ENCODE data around the gene LAMA5.

The LAMA5 gene

DNA sequence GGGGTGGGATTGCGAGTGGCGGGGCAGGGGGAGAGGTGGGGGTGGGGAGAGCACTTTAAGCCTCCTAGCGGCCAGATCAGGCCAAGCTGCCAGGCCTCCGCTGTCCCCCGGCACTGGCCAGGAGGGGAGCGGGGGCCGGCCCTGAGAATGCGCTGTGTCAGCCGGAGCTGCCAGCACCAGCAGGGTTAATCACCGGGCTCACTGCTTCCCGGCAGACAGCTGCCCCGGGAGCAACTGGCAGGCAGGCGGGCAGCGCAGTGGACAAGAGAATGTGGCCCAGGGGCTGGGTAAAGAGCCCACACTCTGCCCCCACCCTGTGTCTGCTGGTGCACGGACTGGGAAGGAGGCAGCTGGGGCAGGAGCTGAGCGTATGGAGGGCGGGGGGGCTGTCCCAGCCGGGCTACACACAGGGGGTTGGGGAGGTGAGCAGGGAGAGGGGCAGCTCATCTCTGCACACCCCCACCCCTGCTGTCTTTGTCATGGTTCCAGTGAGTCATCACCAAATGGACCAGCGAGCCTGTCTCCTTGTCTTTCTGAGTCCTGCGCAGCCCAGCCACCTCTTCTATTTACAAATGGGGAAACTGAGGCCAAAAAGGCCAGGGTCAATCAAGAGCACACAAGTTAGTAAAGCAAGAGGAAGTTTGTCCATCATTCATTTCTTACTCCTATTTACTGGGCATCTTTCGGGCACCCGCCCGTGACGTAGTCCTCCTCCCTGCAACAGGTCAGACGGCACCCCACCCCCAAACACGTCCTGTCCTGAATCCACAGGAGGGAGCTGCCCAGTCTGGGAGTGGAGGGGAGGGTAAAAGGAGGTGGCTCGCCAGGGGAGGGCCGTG lies 2.1 kb upstream of the LAMA5 start:
- DNase-seq: no peak

DNA sequence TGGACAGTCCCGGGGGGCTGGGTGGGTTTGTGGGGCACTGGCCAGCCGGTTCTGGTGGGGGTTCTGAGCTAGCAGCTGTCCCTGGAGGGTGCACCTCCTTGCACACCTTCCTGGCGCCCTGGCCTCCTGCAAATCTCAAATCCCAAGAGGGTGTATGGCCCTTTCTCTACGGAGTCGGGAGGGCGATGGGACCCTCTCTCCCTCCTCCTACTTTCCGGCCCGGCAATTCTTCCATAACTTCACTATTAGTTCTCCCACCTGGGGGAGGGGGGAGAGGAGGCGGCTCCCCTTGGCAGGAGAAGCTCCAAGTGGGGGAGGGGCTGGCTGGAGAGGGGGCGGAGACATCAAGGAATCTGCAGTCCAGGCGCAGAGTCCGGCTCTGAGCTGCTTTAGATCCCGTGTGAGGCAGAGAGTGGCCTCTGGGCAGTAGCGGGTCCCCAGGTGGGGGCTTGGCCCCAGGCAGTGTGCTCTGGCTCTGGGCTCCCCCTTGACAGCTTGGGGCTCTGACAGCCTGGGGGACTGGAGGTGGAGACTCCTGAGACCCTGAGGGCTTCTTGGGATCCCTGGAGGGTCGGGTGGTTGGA lies 1.4 kb upstream of the LAMA5 start:
- DNase-seq: no peak

DNA sequence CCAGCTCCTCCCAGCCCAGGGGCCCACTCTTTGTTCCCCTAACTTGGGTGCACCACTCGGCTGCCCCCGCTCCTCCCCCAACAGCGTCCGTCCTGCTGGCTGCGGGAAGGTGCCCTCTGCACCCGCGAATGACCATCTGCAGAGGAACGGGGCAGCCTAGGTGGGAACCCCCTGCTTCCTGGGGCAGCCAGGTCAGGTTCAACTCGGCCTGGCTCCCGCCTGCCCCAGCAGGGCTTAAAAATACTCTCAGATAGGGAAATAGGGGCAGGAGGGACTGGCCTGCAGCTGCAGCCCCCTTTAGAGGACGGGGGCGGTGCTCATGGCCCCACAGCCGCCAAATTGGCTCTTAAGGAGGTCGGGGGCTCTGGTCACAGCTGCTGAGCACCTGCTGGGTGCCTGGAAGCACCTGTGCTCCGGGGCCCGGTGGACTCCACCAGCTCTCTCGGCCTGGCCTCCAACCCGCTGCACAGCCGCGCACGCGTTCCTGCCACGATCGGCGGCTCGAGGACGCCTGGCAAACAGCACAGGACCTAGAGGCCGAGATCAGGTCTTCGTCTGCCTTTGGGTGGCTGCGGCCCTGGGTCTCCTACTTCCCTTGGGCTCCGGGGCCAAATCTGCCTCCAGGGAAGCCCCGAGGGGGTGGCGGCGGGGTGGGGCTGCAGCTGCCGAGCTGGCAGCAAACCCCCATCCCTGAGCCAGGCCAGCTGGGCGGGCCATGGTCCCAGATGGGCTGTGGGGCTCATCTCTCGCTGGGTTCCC lies 700 bp upstream of the LAMA5 start:
- DNase-seq: no peak

DNA sequence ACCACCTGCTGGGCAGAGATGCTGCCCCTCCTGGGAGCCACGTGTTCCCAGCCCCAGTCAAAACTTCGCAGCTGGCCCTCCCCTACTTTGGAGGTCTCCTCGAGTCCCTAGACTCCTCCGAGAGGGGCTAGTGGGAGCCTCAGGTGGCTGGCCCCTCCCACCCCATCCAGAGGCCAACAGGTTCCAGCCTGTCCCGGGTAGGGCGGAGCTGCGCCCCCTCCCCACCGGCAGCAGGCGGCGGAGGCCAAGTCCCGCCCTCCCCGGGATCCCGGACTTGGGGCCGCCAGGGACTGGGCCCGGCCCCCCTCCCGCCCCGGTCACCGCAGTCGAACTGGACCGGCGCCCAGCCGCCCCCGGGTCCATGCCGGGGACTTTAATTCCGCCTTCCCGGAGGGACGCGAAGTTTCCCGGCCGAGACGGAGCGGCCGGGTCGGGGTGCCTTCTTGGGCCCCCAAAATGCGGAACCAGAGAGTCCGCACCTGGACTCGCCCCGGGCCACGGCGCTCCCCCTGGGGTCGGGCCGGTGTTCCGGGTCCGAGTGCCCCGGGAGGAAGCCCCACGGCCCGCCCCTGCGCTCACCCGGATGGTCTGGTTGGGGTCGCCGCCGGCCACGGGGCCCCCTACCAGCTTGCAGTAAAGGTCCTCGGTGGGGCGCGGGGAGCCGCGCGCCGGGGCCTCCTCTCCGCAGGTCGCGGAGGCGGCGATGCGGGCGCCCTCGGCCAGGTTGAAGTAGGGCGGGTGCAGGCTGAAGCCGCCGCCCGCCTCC lies 559 bp downstream of the LAMA5 start:
- no peak for DNase-seq

DNA sequence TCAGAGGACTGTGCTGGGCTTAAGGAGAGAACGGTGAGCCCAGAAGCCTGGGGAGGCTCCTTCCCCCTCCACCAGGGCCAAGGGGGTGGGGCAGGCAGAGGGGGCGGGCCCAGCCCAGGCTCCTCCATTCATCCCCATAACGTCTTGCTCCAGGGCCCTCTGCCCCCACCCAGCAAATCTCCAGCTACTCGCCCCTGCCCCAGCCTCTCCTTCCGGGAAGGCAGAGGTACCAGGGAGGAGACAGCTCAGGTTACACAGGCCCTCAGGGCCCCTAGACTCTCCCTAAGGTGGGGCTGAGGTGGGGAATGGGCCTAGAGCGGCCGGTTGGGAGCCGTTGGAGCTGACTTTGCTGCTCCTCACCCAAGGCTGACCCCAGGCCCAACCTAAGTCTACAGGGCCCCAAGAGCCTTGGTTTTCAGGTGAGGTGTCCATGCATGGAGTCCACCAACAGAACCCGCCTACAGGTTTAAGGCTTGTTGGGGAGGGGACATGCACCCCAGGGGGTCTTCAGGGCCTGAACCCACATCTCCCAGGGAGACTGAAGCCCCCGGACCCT lies 1.2 kb downstream of the LAMA5 start:
- DNase-seq: no peak

DNA sequence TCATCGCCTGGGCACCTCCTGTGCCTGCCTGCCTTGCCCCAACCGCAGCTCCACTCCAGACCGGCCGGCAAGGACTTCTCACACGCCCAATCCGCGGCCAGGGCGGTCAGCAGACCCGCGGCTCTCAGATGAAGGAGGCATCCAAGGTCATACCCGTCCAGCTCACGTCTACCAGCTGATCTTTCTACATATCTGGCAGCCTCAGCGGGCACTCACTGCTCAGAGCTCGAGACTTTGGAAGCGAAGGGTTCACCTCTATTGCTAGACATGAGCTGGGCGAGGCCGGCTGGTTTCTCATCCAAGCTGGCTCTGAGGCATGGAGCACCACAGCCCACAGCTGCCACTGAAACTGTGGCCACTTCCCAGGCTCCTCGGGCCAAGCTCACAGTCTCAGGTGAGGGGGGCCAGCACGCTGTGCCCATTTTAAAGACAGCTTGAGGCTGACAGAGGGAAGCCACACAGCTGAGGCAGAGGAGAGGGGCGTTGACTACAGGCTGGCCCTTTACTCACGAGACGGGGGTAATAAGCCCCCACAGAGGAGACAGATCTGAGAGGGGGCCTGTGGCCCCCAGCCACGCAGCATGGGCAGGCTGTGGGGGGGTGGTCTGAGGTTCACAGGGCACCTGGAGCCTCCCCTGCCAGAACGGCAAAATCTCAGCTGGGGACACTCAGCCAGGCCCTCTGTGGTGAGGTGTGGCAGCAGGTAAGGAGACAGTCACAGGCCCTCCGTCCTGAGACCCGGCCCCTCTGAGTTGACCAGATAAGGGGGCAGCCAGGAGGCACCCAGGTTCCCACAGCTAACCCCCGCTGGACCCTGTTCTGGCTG lies 2.0 kb downstream of the LAMA5 start:
- DNase-seq: no peak

DNA sequence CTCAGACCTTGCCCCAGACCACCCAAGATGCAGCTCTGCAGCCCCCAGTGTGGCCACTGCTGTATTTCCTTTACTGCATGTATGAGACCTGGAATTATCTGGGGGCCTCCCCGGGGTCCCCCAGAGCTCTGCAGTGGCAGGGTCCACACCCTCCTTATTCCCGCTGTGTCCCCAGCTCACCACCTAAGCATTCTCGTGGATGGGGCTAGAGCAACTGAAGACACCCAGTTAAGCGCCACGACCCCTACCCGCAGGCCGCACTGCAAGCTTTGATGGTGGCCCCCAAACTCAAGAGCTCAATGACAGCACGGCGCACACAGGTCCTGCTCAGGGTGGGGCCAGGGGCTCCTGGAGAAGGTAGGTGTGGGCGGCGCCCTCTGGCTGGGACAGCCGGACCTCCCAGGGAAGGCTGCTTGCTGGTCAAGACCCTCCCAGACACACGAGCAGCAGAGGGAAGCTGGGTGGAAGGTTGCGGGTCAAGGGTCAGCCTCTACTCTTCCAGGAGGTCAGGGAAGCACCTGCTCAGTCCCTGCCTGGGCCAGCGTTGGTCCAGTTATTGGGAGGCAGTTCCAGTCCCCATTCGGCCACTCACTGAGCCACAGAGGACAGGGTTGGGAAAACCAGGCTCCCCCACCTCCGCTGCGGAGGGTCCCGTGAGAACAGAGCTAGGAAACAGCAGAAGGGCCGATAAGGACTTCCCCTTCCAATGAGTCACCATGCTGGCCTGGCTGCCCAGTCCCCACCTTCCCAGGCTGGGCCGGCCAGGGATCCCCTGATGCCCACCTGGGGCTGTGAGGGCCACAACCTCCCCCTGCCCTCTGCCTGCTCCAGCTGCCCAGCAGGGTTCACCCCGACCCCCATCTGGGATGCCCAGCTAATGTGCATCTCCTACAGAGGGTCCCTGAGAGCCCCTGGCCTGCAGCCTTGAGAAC lies 2.9 kb downstream of the LAMA5 start:
- DNase-seq: no peak

DNA sequence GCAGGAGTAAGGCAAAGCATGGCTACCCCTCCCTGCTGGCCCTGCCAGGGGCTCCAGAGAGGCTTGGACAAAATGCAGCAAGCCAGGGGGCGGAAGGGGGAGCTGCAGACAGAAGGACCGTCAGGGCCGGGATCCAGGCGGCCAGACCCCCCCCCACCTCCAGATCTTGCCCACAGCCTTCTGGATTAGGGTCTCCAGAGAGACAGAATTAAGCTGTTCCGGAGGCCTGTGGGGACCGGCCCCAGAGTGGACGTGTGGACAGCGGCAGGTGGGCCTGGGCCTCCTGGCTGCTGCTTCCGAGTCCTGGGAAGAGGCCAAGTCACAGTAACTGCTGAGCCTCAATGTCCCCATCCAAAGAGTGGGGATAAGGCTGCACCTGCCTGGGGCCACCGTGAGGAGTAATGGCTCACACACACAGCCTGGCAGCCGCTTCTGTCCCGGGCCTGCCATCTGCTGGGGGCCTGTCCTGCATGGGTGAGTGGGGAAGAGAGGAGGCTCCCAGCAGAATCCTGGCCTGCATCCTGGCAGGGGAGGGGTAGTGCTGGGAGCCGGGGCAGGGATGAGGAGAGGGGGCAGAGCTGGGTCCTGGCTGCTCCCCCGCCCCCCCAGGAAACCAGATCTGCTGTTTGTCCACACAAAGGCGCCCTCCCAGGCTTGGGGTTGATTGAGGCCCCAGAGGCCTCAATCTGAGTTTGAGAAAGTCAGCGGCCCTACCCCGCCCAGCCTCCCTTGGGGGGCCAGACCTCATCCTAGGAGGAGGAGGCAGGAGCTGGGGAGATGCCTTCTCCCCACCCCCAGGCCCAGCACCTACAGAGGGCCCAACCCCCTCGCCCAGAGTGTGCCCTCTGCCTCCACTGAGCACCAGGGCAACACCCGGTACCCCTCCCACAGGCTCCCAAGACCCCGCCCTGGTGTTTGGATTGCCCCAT lies 3.9 kb downstream of the LAMA5 start:
- no peak for DNase-seq

DNA sequence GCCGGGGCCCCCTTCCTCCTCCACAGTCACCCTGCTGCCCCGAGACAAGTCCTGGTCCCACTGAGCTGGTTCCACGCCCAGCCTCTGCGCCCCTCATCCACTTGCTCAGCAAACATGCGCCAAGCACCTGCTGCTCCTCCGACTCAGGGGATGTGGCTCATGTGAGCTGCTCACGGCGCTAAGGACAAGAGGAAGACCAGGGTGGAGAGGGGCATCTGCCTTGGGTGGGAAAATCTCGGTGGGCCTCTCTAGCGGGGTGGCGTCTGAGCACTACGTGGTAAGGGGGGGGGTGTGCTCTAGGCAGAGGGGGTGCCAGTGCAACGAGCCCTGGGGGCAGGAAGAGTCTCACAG lies 4.5 kb downstream of the LAMA5 start:
- no peak for DNase-seq

DNA sequence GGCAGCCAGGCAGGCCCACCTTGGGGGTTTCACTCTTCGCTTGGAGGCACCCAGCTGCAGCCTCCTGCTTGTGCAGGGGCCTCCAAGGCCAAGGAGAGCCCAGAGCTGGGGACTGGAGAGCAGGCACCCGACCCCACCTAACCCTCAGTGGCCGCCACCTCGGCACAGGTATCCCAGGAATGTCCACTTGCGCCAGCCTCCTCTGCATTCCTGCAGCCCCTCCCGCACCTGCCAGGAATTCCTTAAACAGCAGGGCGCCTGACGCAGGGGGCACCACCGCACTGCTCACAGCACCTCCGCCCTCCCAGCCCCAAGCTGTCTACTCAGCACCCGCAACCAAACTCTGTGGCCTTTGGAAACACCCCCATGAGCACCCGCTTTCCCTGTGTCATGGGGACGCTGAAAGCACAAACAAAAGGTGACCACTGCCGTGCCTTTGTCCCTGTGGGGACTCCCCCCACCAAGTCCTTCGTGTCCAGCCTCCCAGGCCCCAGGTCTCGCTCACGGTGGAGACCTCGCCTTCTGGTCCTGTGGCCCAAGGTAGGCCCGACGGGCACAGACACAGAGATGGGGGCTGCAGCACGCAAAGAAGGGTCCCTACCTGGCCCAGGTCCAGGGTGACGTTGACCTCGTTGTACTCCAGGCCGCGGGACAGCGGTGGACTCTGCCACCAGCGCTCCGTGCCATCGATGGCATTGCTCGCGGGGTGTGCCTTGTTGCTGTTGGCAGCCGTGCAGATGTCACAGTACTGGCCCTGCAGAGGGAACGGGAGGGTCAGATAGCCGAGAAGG lies 5.1 kb downstream of the LAMA5 start:
- no peak for DNase-seq

DNA sequence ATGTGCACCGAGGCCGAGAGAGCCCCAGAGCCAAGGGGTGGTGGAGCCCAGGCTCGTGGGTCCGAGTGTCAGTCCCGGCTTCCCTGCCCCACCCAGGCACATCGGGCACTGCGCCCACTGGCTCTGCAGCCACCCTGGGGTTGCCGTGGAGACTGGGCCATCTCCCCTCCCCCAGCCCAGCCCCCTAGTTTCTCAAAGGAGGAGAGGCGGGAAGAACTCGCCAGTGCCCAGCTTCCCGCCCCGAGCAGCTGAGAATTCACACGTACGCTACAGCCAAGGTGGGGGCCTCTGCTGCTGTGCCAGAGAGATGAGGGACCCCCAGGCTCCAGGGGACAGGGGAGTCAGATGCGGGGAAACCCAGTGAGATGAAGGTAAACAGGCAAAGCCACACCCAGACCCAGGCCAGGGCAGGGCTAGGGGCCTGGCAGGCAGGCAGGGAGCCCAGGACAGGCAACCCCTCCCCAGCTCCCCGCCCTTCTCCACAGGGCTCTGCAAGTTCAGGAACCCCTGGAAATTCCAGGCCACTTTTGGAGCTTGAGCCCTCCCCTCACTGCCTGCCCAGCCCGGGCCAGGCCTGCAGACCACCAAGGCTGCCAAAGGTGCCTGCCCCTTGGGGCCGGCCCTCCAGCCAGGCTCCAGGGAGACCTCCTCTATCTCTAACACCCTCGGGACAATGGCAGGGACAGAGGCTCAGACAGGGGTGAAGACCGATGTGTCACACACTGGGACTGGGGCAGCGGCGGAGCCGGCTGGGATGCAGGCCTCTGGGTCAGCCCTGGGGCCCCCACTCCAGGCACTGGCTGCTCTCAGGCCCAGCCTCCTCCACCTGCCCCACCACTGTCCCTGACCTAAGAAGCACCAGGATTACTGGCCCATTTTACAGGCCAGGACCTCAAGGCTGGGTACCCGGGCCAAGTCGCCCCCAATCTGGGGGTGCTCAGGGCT lies 6.0 kb downstream of the LAMA5 start:
- DNase-seq: no peak

DNA sequence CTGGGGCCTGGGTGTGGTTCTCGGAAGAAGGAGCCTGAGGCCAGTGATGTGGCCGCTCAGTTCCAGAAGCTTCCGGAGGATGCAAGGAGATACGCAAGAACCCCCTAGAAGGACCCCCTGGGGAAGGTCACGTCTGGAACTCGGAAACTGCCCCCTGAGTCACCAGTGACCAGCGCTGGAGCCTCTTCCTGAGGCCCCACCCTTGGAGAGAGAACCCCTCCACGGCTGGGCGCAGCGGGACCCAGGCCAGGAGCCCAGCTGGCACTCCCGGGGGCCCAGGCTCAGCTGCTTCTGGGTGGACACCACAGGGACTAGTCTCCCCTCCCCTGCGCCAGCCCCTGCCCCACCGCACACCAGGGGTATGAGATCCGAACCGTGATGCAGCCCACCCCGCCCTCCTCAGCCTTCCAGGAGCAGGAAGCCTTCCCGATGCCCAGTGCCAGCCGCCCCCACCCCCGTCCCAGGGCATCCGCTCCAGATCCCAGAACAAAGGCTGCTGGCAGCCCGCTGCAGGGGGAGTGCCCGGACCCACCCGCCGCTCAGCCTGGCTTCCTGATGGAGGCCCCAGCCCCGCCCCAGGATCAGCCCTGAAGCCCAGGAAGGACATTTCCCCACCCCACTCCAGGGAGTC lies 7.5 kb downstream of the LAMA5 start:
- DNase-seq: no peak

DNA sequence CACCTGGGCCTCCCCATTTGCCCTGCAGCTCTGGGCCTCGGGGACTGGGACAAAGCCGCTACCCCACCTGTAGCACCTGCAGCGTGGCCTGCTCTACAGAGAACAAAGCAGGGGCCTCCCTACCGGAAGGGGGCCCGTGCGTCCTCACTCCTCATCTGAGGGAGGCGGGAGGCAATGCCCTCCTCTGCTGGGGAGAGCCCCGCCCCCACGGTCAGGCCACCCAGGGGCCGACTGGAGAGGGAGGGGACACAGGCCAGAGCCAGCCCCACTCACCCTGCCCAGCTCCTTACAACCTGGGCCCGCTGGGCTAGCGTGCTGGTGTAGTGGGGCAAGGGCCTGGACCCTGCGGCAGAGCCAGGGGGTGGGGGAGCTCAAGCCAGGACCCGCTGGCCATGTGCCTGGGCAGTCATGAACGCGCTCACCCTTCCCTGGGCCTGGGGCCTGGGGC lies 8.0 kb downstream of the LAMA5 start:
- no peak for DNase-seq

DNA sequence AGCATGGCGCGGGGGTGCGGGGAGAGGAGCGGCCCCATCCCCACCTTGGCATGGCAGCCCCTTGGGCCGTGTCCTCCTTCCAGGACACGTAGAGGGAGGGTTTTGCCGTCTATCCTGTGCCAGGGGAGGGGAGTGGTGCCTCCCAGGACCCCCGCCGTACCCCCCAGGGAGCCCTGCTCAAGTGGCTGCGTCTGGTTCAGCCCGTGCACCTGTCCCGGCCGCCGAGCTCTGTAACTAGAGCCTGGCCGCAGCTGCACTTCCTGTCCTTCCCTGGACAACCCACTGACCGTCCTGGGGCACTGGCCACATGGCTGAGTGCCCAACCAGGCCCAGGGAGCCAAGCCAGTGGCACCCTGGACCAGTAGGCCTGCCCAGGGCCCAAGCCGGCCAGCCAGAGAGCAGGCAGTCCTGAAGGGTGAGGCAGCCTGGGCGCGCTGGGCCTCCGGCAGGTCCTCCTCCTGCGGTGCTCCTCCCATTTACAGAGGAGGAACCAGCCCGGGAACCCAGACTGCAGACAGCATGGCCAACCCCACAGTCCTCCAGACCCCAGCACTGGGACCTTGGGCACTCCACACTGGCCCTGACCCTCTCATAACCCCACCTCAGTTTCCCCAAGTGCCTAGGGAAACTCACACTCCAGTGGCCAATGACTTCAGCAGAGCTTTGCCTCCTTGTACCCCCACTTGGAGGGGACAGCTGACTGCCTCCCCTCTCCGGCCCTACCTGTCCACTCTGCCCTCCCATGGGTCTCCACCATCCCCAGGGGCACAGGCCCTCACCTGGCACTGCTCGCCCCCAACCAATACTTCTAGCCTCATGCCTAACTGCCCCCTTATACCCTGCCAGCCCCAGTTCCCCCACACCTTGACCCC lies 8.7 kb downstream of the LAMA5 start:
- no peak for DNase-seq

DNA sequence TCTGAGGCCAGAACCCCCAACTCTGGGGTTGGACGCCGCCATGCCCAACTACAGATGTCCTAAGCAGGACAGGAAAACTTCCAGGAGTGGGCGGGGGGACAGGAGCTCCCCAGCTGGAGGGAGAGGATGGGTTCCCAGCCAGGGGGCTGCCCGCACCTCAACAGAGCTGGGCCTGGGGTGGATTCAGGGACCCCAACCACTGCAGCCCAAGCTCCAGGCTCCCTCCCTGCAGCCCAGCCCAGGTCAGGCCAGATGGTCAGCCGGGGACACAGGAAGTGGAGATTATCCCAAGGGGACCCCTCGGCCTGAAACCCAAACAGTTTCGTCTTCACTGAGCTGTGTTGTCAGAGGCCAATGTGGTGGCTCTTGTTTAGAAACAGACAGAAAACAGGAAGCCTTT lies 9.4 kb downstream of the LAMA5 start:
- no peak for DNase-seq

DNA sequence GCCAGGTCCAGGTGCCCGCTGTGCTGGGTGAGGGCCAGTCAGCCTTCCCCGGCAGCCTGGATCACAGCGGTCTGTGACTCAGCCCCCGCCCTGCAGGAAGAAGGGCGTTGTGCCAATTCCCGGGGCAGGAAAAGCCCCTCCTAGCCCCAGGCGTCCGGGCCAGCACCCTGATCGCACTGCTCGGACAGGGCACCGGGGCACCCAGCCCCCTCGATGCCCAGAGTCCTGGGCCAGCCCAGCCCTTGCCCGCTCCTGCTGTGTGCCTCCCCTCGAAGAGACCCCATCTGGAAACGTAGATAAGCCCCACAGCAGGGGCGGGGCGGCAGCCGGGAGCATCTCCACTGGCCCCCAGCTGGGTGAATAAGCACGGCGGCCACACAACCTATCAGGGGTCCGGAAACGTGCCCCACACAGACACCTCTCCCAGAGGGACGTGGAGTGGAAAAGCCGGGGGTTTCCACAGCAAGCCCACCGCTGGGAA lies 9.9 kb downstream of the LAMA5 start:
- DNase-seq: no peak
